ENCODE measurements around the gene B2M.

DNA sequence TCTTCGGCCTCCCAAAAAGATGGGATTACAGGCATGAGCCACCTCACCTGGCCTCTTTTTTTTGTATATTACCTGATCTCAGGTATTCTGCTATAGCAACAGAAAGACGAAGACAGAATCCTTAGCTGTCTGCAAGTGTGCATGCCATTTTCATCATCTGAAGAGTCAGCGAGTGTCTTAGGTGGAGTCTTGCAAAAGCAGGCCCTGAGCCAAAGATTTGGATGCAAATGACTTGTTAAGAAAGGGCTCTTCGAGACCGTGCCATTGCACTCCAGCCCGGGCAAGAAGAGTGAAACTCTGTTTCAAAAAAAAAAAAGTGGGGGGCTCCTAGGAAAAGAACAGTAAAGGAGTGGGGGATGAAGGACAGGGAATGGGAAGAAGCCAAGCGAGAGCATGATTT lies 14.8 kb downstream of the B2M start:
- TF ChIP-seq POLR2A (IDR thresholded peaks at IDR 0.05) (no peak), CTCF (IDR thresholded peaks at IDR 0.05) (no peak)

Measured in adrenal gland (tissue), 5 donors.